GM11168 (cell line): ENCODE measurements around the gene IQSEC3.

Experiments used
- in situ Hi-C: fragments of 300-500 bp; cut with MboI; formaldehyde crosslinking; loops from one replicate; pipeline ENCODE4 v1.12.0; 2022; ENCODE audit warnings: low sequenced_read_pairs; ENCODE audit not compliant: unreplicated experiment

The IQSEC3 gene

GRCh38 chr12:159156-159782 is 92.7 kb downstream of the IQSEC3 start:
- in situ Hi-C loops = no loop called here

GRCh38 chr12:160858-161257 is 94.3 kb downstream of the IQSEC3 start:
- in situ Hi-C loops = no loop called here

DNA sequence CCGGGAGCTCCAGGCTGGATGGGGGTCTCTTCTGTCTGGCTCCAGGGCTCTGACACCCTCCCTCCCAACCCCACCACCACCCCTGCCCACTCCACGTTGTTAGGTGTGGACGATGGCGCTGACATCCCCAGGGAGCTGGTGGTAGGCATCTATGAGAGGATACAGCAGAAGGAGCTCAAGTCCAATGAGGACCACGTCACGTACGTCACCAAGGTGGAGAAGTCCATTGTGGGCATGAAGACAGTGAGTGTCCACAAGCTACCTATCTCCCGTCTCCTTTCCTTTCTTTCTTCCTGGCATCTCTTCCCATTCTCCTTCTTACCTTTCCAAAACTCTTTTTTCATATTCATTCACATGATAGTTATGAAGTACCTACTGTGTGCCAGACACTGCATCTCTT is 95.3 kb downstream of the IQSEC3 start:
- in situ Hi-C loops = no loop called here

DNA sequence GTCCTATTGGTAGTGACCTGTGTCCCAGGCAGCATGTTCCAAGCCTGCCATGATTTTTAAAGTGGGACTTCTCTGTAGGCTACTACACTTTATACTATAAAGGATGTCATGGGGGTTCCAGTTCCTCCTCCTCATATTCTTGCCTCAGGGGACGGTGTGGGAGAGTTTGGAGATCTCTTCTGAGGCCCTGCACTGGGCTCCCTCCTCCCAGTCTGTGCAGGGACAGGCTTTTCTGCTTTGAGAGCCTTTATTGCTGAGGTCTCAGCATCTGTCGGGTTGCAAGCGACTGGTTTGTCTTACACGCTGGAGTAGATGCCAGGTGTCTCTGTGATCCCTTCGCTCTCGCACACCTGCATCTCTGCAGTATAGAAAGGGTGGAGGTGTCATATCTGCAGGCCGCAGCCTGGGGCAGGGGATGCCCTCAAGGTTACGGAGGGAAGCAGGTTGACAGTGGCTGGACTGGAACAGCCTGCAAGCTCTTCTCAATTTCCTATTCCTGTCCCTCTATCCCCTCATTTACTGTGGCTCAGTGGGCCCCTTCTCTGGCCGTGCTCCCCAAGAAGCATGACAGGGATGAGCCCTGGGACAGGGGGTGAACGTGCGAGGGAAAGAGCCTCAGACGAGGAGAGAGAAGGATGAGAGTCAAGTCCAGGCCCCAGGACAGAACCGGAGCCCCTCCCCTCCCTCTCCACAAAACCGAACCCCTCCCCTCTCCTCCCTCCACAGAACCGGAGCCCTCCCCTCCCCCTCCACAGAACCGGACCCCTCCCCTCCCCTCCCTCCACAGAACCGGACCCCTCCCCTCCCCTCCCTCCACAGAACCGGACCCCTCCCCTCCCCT is 96.1 kb downstream of the IQSEC3 start:
- in situ Hi-C loops = no loop called here

GRCh38 chr12:163406-163986 is 96.9 kb downstream of the IQSEC3 start:
- in situ Hi-C loops = no loop called here

GRCh38 chr12:164207-164606 is 97.6 kb downstream of the IQSEC3 start:
- in situ Hi-C loops = no loop called here

DNA sequence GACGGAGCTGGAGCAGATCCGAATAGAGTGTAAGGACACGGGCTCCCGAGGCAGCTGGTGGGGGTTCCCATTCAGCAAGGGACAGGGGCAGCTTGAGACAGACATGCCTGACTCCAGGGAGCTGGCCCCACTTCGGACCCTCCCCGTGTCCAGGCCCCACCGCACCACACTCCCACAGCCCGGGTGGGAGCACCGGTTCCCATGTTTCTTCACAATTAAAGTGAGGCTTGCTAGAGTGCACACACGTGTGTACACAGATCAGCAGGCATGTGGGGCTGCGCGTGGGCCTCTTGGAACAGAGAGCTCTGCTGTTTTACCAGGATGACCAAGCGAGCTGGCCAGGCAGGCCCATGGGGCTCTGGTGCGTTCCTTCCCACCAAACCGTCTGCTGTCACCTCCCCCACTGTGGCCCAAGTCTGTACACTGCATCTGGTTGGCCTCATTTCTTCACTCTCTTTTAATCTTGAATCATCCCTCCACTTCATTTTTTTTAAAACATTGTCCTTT is 99.3 kb downstream of the IQSEC3 start:
- in situ Hi-C loops = no loop called here

DNA sequence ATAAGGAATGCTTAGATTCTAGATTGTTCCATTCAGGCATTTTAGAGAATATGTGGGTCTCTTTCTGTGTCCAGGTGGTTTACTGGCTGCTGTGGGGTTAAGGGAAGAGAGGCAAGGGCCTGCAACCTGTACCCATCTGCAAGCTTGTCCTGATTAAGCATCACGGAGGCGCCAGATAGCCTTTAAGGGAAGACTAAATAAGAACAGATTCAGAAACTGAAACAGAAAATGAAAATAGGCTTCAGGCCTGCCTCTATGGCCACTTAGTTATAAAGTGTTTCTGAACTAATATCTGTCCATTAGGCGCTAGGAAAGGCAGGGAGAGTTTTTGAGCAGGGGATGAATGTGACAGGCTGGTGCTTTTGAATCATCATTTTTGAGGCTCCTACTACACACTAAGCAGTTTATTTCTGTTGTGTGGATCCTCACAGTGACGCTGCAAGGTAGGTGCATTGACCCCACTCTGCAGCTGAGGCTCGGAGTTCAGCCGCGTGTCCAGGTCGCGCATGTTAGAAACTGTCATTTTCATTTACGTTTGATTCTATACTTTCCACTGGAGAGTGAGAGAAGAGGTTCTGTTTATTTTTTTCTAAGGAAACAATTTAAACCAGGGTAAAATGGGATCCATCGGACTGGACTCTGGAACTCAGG is 100.0 kb downstream of the IQSEC3 start:
- in situ Hi-C loops = no loop called here

DNA sequence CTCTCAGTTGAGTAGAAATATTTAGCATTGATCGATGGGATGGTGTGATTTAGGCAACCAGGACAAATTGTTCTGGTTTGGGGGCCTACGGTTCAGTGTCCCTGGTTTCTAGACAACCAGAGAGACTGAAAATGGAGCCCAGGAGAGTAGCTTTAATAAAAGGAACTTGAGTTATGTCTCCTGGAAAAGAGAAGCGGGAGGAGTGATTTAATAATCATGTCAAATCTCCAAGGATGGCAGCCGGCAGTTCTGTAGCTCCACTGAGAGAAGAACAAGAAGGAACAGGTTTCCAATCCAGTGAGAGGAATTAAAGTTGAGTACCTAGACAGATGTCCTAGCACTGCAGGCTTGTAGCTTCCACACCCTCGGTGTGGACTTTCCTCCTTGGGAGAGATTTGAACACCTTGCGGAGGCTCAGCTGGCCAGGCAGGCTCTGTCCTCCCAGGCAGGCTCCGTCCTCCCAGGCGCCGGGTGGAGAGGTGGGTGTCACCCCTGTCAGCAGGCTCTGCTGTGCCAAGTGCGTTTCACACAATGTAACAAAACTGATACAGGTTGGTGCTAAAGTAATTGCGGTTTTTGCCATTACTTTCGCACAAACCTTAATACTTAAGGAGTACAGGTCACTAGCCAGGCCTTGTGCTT is 101.5 kb downstream of the IQSEC3 start:
- in situ Hi-C loops = no loop called here

DNA sequence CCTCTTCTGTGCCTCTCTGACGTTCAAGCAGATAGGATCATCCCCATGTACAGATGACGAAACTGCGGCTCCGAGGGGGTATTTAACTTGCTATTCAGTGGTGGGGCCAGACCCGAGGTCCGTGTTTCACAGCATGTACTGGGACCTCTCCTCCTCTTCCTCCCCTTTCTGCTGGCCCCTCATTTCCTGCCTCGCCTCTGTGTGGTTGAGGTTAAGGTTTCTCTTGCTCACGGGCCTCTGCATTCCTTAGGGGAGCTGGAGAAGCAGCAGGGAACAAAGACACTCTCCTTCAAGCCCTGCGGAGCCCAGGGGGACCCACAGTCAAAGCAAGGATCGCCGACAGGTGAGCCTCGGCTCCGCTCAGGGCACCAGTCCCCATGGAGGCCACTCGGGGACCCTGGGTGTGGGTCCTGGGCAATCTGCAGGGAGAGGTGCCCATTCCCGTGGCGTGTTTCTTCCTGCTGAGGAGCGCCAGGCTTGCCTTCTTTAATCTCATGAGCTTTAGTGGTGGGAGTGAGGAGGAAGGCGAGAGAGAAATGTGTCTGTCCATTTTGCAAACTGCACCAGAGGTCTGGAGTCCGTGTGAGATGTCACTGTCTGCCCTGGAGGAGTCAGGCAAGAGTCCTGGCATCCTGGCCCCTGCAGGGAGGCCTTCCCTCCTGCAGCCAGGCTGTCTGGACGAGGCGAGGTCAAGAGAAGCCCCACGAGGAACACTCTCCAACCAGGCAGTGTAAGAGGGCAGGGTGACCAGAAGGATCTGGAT is 102.4 kb downstream of the IQSEC3 start:
- in situ Hi-C loops = no loop called here

DNA sequence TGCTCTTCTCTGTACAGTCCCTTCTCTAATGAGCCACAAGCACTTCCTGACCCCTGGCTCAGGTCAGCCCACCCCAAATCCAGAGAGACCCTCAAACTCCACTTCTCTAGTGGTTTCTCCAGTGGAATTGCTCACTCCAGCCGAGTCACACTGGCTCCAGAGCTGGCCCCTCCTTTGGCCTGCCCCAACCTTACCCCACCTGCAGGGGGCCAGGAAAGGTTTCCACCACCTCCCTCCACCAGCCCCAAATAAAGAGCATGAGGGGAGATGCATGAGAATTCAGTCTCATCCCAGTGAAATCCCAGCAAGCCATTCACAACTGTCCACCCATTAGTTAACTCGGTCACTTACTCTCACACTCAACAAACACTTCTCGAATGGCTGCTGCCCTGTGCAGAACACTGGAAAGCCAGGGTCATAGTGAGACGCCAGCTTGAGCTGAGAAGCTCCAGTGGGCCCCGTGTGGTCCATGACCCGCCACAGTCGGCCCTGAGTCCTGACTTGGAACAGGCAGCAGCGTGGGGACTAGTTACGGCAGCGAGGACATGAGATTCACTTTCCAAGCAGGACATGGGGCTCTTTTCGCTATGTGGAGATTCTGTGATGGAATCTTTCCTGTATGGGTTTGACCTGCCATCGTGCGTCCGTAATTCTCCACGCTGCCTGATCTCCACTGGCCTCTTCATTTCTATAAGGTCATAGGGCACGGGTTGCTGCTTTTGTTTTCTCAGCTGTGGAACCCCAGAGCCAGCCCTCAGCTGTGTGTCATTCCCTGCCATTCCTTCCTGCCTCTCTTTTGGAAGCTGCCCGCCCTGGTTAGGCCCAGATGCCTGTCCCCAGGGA is 103.2 kb downstream of the IQSEC3 start:
- in situ Hi-C loops = no loop called here

GRCh38 chr12:170371-171225 is 104.0 kb downstream of the IQSEC3 start:
- in situ Hi-C loops = no loop called here

GRCh38 chr12:171276-171675 is 104.7 kb downstream of the IQSEC3 start:
- in situ Hi-C loops = no loop called here

- in situ Hi-C loops = no loop called here
These were observed 105.4 kb downstream of the IQSEC3 start for GRCh38 chr12:171743-172676.

- in situ Hi-C loops = no loop called here
These were observed 106.2 kb downstream of the IQSEC3 start for GRCh38 chr12:172732-173161.

GRCh38 chr12:174124-174523 is 107.6 kb downstream of the IQSEC3 start:
- in situ Hi-C loops = no loop called here

DNA sequence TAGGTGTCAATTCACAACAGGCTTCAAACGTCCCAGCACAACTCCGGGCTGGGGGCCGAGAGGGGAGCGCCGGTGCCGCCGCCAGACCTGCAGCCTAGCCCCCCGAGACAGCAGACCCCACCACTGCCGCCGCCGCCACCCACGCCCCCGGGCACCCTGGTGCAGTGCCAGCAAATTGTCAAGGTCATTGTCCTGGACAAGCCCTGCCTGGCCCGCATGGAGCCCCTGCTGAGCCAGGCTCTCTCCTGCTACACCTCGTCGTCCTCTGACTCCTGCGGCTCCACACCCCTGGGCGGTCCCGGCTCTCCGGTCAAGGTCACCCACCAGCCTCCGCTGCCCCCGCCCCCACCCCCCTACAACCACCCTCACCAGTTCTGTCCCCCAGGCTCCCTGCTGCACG is 108.0 kb downstream of the IQSEC3 start:
- in situ Hi-C loops = no loop called here
